AG09309 (cell line): Measurements from ENCODE around the gene DSC2.

Experiments
- DNase-seq: peaks from one replicate; pipeline ENCODE4 v3.0.0-alpha.2; 2010; ENCODE audit warnings: low read depth
- H3K4me3 ChIP-seq: 2 replicates; pipeline ENCODE4 v1.5.1; 2011; ENCODE audit warnings: mild to moderate bottlenecking, low read depth, low read length, moderate library complexity; ENCODE audit not compliant: control insufficient read depth
- TF ChIP-seq, protein P1 (sequence below): IDR thresholded peaks from 2 replicates; pipeline ENCODE4 v1.5.1; 2011; ENCODE audit warnings: mild to moderate bottlenecking, low read depth, low read length, inconsistent platforms; ENCODE audit not compliant: insufficient read depth, control insufficient read depth; ENCODE audit errors: missing control alignments

DSC2 gene

DNA sequence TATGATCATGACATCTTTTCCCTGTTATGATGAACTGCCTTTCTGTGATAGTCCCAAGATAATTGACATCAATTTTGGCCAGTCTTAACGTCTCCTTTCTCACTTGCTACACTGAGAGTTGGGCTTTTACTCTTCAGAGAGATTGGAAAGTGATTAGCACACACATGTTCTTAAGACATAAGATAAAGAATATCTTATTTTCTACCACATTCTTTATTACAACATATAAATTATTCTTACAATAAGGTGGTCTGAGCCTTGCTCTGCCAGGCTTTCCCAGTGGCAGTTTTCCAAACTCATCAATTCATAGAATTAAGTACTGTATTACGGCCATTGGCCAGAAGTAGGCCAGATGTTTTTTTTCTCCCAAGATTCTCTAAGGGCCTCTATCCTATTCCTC lies 54.0 kb downstream of the DSC2 start:
- TF ChIP-seq, protein P1, sequence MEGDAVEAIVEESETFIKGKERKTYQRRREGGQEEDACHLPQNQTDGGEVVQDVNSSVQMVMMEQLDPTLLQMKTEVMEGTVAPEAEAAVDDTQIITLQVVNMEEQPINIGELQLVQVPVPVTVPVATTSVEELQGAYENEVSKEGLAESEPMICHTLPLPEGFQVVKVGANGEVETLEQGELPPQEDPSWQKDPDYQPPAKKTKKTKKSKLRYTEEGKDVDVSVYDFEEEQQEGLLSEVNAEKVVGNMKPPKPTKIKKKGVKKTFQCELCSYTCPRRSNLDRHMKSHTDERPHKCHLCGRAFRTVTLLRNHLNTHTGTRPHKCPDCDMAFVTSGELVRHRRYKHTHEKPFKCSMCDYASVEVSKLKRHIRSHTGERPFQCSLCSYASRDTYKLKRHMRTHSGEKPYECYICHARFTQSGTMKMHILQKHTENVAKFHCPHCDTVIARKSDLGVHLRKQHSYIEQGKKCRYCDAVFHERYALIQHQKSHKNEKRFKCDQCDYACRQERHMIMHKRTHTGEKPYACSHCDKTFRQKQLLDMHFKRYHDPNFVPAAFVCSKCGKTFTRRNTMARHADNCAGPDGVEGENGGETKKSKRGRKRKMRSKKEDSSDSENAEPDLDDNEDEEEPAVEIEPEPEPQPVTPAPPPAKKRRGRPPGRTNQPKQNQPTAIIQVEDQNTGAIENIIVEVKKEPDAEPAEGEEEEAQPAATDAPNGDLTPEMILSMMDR = no peak
- DNase-seq = no peak
- H3K4me3 ChIP-seq = no peak overlapping the region

GRCh38 chr18:31046916-31047315 lies 55.3 kb downstream of the DSC2 start:
- H3K4me3 ChIP-seq = no peak overlapping the region
- TF ChIP-seq, protein P1 = no peak
- DNase-seq = no peak

GRCh38 chr18:31045599-31045998 lies 56.6 kb downstream of the DSC2 start:
- DNase-seq = no peak
- H3K4me3 ChIP-seq = no peak overlapping the region
- TF ChIP-seq, protein P1 = no peak

DNA sequence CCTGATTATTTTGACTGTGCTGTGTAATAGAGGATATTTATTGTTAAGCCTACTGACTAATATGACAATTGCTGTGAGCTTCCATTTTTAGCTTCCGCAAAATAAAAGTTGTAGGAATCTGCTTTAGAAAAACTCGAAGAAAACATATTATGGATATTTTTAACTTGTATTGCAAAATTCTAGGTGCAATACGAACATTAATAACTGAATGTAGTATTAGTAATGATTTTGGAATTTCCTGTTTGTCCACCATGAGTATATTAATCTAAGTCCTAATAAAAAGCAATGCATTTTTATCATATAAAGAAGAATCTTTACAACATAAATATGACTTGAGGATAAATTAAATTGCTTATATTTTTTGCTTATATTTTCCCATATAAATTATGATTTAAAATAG lies 57.3 kb downstream of the DSC2 start:
- DNase-seq = no peak
- H3K4me3 ChIP-seq = no peak overlapping the region
- TF ChIP-seq, protein P1 = no peak

- TF ChIP-seq, protein P1 = no peak
- DNase-seq = no peak
- no peak overlapping the region for H3K4me3 ChIP-seq
Measured at GRCh38 chr18:31043709-31044108, 58.5 kb downstream of the DSC2 start.

- no peak for DNase-seq
- H3K4me3 ChIP-seq = no peak within 1 kb of the TSS
- TF ChIP-seq, protein P1 = no peak
Measured at GRCh38 chr18:31042406-31043181, 59.6 kb downstream of the DSC2 start, which contains the start of gene DSC3. Gene DSC3 (minus strand): TSS chr18:31042742. CDS start chr18:31042660, 82 bp downstream.
